Astrocyte of the cerebellum (primary cell): ENCODE data around the gene AGO3.
A peak's percentile ranks its signal among the peaks of the same experiment; 100 is the strongest.

Experiments used
- DNase-seq: peaks from one replicate; pipeline ENCODE4 v3.0.0-alpha.2; 2011; ENCODE audit warnings: low read depth
- H3K4me3 ChIP-seq: 2 replicates; pipeline ENCODE4 v1.5.1; 2011; ENCODE audit warnings: mild to moderate bottlenecking, low read depth, low read length, moderate library complexity
- in situ Hi-C: cut with HindIII; loops from 2 replicates; pipeline ENCODE4 v1.10.0; 2017; ENCODE audit warnings: low sequenced_read_pairs
- TF ChIP-seq, protein P1 (sequence below): IDR thresholded peaks from 2 replicates; pipeline ENCODE4 v1.5.1; 2012; ENCODE audit warnings: low read length, low read depth, moderate library complexity, mild to moderate bottlenecking; ENCODE audit errors: missing control alignments

Gene AGO3

DNA sequence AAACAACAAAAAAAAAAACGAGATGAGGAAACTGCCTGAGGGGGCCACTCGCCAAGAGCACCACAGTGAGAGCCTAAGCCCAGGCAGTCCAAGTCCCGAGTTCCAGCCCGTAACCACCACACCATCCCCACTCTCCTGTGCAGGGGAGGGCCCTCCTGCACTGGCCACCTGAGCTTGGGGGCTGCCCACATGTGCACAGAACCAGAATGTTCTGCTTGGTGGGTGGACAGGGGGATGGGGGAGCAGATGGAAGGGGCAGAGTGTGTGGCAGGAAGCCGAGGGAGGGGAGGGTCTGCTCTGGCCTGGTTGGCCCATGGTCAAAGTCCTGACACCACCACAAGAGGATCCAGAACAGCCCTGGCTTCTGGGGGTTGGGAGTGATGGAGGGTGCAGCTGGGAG lies 175.4 kb downstream of the AGO3 start:
- H3K4me3 ChIP-seq, result no peak overlapping the region
- TF ChIP-seq, protein P1, sequence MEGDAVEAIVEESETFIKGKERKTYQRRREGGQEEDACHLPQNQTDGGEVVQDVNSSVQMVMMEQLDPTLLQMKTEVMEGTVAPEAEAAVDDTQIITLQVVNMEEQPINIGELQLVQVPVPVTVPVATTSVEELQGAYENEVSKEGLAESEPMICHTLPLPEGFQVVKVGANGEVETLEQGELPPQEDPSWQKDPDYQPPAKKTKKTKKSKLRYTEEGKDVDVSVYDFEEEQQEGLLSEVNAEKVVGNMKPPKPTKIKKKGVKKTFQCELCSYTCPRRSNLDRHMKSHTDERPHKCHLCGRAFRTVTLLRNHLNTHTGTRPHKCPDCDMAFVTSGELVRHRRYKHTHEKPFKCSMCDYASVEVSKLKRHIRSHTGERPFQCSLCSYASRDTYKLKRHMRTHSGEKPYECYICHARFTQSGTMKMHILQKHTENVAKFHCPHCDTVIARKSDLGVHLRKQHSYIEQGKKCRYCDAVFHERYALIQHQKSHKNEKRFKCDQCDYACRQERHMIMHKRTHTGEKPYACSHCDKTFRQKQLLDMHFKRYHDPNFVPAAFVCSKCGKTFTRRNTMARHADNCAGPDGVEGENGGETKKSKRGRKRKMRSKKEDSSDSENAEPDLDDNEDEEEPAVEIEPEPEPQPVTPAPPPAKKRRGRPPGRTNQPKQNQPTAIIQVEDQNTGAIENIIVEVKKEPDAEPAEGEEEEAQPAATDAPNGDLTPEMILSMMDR, result no peak
- in situ Hi-C loops, result no loop called here
- DNase-seq, result no peak

DNA sequence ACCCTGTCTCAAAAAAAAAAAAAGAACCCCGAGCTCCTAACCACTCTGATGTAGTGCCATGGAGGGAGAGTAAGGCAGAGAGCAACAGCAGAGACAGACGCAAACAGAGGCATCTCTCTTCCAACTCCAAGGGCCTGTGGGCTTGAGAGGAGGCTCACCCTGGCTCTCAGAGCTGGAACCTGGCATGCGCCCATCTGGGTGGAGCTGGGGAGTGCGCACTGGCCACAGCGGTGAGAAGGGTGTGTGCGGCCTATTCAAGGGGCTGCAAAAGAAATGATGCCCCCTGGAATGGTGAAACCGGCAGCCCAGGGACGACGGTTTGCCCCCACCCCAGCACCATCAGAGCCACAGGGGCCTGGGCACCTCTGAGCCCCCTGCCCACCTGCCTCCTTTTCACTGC lies 176.5 kb downstream of the AGO3 start:
- in situ Hi-C loops, result no loop called here
- no peak for DNase-seq
- no peak overlapping the region for H3K4me3 ChIP-seq
- TF ChIP-seq, protein P1, result no peak

DNA sequence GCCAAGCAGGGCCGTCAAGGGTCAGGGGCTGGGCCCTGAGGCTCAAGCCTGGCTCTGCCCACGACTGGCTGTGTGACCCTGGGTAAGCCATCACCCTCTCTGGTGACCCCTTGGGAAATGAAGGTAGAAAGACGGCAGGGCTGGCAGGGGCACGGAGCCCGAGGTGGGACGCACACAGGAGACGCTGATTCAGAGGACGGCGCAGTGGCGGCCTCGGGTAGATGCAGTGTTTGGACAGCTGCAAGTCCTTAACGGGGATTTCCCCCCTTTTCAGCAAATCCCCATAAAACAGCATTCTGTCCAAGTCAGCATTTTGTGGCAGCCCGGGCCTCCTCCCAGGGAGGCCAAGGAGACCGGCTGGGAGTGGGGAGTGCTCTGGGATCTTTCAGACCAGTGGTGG lies 177.4 kb downstream of the AGO3 start:
- no peak for DNase-seq
- TF ChIP-seq, protein P1, result no peak
- in situ Hi-C loops, result no loop called here
- H3K4me3 ChIP-seq, result no peak overlapping the region

DNA sequence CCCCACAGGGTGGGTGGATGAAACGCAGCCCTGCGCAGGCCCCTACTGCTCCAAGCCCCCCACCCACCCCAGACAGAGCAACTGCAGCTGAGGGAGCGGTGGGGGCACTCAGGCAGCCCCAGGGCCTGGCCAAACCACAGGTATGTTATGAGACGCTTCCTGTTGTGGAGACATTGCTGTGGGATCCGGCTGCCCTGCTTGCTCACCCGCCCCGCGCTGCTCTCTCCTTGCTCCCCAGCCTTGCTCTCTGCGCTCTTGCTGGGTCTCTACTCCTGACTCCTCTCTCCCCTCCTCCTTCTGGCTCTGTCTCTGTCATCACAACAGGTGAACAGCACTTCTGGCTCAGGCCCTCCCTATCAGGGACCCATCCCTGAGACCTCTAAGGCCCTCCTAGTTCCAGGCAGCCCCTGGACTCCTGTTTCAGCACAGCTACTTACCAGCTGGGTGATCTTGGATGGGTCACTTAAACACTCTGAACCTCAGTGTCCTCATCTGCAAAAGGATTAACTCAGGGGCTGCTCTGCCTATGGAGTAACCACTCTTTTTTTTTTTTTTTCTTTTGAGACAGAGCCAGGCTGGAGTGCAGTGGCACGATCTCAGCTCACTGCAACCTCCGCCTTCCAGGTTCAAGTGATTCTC lies 178.3 kb downstream of the AGO3 start:
- peak; percentile 66 for DNase-seq
- in situ Hi-C loops, result no loop called here
- H3K4me3 ChIP-seq, result no peak overlapping the region
- TF ChIP-seq, protein P1, result no peak

DNA sequence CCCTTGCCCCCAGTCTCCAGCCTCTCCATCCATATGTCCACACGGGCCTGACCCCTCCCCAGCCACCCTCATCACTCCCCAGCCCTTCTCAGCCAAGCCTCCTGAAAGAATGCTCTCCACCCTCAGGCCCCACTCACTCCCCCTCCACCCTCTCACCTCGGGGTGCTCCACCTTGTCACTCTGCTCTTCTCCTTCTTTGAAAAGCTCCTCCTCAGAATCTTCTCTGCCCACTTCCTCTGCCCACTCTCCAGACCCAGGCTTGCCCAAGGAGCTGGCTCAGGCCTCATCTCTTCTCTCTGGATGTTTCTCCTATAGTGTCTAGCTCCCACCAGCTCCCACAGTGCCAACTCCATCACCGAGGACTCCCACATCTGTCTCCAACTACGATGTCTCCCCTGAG lies 180.2 kb downstream of the AGO3 start:
- in situ Hi-C loops, result no loop called here
- H3K4me3 ChIP-seq, result no peak overlapping the region
- TF ChIP-seq, protein P1, result no peak
- no peak for DNase-seq

DNA sequence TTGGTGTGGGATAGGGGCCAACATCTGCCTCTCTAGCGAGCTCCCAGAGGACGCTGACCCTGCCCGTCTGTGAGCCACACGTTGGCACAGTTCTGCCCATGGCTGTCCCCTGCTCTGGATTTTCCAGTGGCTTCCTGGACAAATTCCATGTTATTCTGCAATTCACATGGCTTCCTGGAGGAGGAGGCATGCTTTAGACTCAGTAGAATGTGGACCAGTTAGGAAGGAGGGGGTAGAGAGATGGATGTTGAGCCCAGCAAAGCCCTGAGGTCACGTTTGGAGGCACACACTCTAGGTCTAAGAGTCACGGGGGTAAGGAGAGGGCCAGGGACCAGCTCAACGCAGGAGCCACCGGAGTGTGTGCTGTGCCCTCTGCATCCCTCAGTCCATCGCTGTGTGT lies 181.9 kb downstream of the AGO3 start:
- DNase-seq, result no peak
- in situ Hi-C loops, result no loop called here
- TF ChIP-seq, protein P1, result no peak
- no peak overlapping the region for H3K4me3 ChIP-seq
